Hepatocyte (in vitro differentiated cells): ENCODE measurements around the gene TANC1.

ENCODE experiments used
- EZH2 ChIP-seq: fragments of 200-600 bp; sonication (generic); IDR thresholded peaks from 2 replicates; pipeline ENCODE4 v1.6.1; 2016; ENCODE audit warnings: antibody characterized with exemption, mild to moderate bottlenecking, borderline replicate concordance
- EZH2phosphoT487 ChIP-seq: fragments of 200-600 bp; sonication (generic); IDR thresholded peaks from one replicate; pipeline ENCODE4 v1.6.1; 2018; ENCODE audit warnings: antibody characterized with exemption, mild to moderate bottlenecking, low read depth, moderate library complexity; ENCODE audit not compliant: unreplicated experiment, severe bottlenecking
- TF ChIP-seq, protein P1 (sequence below): fragments of 200-600 bp; sonication (generic); IDR thresholded peaks from 2 replicates; pipeline ENCODE4 v1.5.1; 2016; ENCODE audit warnings: antibody characterized with exemption, mild to moderate bottlenecking; ENCODE audit not compliant: poor library complexity

DNA sequence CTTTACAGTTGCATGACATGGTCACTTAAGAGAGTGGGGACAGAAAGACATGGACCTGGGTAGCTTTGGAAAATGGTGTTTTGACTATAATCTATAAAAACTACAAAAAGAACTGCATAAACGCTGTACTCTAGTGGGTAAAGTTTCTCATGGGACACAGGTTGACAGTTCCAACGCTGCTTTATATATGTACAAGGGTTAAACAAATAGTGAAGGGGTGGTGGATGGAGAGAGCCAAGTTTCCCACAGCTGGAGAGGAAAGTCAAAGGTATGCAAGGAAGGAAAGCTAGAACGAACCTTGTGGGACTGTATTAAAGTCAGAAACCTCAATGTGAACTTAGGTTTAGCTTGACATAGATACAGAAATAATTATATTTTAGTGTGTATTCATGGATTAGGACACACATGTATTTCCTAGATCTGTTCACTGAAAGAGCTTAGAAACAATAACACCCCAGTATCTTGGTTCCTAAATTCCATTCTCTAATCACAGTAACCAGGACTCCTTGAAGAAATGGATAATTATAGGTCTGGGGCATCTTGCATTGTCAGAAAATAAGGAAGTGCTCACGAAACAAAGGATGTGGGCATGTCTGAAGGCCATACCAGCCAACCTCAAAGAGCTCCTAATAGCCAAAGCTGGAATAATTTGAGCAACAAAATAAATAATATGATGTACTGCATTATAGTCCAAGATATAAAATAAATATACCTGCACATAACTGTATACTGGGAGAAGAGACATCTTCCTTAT lies 28.8 kb downstream of the TANC1 start:
- TF ChIP-seq, protein P1, sequence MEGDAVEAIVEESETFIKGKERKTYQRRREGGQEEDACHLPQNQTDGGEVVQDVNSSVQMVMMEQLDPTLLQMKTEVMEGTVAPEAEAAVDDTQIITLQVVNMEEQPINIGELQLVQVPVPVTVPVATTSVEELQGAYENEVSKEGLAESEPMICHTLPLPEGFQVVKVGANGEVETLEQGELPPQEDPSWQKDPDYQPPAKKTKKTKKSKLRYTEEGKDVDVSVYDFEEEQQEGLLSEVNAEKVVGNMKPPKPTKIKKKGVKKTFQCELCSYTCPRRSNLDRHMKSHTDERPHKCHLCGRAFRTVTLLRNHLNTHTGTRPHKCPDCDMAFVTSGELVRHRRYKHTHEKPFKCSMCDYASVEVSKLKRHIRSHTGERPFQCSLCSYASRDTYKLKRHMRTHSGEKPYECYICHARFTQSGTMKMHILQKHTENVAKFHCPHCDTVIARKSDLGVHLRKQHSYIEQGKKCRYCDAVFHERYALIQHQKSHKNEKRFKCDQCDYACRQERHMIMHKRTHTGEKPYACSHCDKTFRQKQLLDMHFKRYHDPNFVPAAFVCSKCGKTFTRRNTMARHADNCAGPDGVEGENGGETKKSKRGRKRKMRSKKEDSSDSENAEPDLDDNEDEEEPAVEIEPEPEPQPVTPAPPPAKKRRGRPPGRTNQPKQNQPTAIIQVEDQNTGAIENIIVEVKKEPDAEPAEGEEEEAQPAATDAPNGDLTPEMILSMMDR: no peak
- TF ChIP-seq EZH2phosphoT487 (no peak), EZH2 (no peak)
